ENCODE measurements around the gene GCA.

The GCA gene

DNA sequence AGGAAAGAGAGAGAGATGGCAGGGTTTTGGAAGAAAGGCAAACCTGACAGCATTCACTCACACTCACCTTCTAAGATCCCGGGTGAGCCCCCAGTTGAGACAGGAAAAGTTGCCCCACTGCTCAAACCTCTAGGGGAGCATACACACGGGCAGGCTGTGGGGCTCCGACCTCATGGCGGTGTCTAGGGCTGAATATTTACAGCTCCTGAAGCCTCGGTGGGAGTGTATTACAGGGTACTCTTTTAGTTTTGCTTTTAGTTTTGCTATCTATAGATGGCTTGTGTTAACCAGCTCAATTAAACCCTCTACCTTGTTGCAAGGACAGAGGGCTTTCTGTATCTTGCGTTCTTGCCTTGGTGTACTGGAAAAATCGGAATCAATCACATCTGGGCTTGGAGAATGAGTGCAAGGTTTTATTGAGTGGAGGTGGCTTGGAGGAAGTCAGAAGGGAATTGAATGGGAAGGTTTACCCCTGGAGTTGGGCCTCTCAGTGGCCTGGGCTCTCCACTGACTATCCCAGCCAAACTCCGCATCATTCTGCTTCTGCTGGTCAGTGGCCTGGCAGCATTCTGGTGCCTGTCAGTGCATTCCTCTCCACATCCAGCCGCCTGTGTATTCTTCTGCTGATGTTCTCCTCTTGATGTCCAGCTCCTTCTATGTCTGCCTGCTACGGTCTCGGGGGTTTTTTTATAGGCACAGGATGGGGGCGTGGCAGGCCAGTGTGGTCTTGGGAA, 15.3 kb upstream of the GCA start:
- DNase-seq (ENCODE audit: low spot score), result no peak

DNA sequence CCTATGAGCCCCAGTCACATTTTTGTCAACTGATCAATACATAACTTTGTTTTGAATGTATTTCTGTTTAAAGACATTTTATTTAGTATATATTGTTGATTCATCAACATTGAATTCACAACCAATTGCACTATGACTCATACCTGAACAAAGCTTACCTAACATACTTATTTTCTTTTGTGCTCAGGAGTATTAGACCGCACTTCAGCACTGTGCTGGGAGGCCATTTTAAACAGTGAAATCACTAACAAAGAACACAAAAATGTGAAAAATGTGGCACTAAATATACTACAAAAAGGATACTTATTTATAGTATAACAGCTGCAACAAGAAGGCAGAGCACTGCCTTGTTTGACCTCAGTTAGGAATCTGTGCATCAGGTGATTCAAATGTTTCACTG, 13.1 kb upstream of the GCA start:
- DNase-seq (ENCODE audit: low spot score), result no peak

DNA sequence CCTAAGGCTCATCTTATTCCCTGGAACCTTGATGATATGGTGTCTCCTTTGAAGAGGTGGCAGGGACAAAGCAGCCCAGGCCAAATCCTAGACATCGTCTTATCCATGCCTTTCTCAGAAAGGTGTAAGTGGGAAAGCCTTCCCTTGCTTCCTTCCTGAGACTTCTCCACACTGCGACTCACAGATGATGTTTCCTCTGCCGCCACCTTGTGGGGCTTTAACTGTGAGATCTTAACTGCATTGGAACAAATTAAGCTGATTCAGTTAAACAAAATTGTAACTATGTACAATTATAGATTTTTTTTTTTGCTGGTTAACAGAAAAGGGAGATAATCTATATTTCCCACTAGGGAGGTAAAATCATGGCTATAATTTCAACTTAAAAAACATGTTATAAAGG, 10.0 kb upstream of the GCA start:
- no peak for DNase-seq (ENCODE audit: low spot score)

DNA sequence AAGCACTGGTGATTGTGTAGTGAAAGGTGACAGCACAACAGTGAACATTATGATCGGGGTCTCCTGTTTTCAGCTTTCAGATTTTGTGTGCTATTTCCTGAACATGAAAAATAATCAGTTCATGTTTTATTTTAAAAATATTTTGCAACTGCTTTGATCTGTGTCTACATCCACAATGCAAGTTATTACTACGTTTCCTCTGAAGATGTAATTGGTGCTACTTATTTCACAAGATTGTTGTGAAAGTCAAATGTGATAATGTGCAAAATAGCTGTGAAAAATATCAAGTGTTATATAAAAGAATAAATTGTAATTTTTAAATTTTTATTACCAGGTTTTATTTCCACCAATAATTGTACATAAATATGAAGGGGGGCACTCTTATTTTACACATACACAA, 6.1 kb upstream of the GCA start:
- DNase-seq (ENCODE audit: low spot score), result no peak

DNA sequence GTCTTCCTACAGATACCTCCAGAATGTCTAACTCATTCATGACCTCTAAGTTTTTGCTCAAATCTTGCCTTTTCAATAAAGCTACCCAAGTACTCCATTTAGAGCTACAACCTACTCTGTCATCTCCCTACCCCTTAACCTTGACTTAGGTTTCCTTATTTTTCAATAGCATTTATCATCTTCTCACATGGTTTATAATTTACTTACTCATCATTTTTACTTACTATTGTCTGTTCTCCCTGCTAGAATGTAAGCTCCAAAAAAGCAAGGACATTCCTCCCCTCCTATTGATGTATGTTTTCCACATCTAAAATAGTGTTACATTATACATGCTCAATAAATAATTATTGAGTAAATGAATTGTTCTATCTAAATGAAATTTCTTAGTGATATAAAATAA, 3.1 kb upstream of the GCA start:
- DNase-seq (ENCODE audit: low spot score), result no peak

DNA sequence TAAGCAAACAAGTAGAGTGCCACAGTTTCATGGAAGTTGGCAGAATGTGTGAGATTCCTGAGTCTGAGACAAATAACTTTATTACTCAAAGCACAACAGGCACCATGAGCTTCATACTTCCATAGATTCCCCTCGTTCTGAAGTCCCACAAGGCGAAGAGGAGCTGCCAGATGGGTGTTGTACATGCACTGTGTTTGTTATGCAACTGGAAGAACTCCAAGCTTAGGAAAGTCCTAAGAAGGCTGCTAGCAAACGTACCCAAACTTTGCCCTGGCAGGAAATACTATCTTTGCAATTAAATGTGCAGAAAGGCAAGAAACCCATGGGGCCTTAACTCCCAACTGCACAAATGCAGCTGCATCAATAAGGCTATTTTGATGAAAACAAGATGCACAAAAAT, 1.6 kb upstream of the GCA start:
- no peak for DNase-seq (ENCODE audit: low spot score)

DNA sequence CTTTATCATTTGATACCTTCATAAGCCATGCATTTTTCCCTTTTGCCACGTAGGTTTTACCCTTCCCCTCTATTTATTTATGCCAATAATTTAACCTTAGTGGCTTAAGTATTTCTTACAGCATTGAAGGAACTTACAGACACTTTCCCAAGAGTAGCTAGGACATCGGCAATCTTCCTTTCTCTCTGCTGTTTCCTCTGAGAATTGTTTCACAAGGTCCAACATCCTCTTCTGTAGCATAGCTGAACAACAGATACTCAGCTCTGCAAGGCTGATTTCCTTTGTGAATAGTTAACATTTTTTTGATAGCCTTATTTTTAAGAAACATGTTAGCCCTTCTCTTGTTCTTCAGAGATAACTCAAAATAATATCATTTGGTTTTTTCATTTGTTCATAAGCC, 1.1 kb upstream of the GCA start:
- no peak for DNase-seq (ENCODE audit: low spot score)

DNA sequence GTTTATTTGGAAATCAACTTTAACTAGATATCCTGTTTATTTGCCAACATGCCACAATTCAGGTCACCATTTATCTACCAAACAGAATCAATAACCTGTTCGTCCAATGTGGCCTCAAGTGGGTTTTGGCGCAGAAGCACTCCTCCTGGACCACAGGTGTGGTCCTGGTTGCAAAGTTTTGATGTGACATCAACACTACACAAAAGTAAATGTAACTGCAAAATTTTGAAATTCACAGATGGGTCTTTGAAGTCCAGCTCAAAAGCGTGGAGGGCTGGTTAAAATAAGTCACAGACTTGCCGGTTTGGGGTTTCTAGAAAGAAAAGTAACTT, 474 bp upstream of the GCA start:
- DNase-seq (ENCODE audit: low spot score), result no peak

DNA sequence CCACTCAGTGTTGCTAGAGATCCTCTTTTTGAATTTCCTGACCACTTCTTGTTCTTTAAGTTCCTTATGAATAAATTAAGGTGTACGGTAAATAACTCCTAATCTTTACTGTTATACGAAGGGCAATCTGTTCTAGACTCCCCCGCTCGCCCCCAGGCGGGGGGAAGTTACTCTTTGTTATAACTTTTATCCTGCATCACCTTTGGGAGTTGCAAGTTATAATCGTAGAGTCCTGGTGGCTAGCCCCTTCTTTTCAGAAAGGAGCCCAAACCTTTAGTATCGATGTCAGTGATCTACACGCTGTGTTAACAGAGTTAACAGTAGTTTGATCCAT, 652 bp downstream of the GCA start:
- no peak for DNase-seq (ENCODE audit: low spot score)

DNA sequence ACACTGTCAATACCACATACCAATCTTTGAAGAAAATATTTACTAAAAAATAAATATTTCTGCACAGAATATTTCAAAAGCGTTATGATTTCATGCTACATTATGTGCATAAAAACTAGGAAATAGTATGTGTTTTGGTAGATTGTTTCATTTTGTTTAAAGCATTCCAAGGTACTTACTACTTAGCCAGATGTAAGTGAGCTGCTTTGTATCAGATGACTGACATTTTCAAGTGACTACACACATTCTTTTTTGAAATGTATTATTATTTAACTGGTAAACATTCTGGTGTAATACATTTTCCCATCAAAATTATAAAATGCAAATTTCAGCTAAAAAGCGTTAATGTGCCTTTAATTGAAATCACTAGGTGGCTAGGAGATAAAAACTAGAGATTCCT, 21.5 kb downstream of the GCA start:
- DNase-seq (ENCODE audit: low spot score), result peak; percentile 0

DNA sequence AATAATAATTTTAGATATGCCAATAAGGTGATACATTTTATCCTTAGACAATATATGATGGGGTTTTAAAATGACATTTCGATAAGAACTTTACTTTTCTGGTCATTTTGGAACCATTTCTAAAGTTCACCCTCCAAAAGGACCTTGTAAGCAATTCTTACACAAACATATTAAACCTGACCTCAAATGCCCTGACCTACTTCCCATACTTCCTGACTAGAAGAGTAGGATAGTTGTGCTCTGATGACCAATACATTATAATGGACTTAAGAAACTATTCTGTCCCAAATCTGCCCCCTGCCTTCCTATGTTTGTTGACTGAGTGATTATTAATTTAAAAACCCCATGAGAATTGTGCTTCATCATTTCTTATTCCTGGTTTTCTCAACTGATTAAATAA, 24.6 kb downstream of the GCA start:
- no peak for DNase-seq (ENCODE audit: low spot score)

DNA sequence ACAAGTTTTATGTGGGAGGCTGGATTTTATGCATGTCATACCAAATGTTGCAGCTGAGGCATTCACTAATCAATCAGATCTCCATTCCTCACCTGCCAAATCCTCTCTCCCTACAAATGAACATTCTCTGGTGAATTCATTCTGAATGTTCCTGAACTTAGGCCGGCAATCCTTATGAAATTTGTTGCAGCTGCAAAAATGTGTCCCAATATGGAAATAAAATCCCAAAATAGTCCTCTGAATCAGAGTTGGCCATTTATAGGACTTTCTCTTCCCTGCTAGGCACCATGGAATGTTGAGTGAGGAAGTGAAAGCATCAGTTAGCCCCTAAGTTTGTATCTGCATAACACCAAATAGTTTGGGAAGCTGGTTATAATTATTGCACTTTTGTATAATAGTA, 25.6 kb downstream of the GCA start:
- DNase-seq (ENCODE audit: low spot score), result peak; percentile 0

DNA sequence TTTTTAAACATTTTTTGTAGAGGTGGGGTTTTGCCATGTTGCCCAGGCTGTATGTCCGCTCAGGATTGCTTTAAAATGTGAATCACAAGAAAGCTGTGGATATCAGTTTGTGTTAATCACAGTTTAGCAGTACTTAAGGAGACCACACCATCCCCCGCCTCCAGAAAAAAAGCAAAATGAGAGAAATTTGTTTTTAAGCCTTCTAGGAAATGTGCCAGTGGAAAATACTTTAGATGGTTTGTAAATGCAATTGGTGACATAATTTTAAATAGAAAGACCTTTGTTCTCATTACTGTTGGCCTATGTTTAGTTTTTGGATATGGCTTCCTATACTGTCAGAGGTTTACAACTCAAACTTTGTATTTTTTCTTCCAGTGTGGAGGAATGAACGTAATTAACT, 27.0 kb downstream of the GCA start:
- no peak for DNase-seq (ENCODE audit: low spot score)

DNA sequence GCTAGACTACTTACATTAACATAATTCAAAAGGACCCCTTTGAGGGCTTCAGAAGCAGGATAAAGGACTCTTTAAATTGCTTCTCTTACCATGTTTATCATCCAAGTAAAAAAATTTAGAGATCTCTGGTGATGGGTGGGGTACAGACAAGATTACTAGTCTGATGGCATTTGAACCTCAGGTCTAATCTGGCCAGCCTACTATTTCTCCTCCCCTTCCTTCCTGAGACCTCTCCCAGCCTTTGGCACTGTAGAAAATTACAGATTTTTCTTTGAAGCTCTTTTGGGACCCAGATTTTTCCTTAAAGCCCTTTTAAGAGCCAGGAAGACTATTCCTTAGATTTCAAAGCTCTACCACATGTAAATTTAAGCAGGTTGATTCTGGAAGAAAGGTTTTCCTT, 28.9 kb downstream of the GCA start:
- DNase-seq (ENCODE audit: low spot score), result no peak

DNA sequence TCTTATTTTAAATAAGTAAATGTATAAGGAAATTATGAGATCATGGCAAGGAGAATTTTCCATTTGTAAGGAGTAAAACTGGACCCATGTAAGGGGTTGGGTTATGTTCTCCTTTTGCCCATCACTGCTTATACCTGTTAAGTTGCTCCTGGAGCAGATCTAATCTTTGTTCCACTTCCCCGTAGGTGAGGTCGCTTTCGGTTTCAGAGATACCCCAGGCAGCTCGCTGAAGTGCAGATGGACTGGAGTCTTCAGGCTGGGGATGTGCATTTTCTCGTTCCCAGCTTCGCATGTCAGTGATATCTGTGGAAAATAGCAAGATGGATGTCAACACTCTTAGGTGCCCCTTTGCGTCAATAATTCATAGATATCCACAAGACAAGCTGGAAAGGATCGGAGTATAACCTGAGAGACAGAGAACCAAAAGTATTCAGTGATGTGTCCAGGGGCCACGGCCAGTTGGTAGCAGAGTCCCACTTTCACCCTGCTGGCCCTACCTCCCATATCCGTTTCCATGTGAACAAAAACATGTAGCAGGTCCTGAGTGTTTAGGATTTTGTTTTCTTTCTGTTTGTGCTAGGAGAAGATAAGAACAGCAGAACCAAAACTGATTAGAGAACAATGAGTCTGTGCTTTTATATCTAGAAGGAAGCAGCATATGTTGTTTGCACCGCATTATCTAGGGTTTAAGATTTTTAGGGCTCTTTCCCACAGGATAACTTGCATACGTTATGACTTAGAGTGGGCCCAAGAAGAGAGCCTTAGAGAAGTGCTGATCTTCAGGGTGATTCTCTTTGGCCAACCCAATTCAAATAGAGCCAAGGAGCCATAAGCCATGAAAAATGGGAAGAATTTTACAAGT, 36.0 kb downstream of the GCA start:
- no peak for DNase-seq (ENCODE audit: low spot score)

DNA sequence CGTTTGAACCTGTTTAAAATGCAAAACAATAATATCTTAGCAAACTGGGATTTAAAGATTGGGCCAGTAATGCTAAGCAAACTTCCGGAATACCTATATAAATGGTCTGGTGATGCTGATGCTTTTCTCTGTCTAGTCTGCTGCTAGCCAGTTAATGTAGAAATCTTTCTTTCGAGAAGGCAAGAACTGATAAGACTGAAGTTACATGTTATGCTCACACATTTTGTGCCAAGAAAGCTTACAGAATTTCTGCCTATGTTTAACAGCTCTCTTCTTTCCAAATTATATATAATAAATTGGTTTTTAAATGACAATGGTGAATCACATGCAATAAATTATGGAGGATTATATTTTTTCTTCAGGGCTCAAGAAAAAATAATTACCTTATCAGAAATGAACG, 37.9 kb downstream of the GCA start:
- no peak for DNase-seq (ENCODE audit: low spot score)

DNA sequence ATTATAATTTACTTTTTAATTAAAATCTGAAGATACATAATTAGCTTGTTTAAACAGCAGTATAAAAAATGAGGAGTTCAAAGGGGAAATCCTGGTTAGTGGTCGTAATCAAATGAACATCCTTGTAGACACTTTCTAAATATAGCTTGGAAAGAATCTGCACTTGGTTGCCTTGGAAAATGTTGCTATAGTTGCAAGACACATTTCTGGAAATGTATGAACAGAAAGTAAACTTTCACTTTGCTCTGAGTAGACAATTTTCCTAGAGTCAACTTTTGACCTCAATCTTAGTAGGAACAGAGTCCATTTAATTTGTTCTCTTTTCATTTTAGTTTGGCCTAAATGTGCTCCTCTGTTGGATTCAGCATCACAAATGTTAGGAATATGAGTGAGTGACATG, 38.3 kb downstream of the GCA start:
- peak; percentile 1 for DNase-seq (ENCODE audit: low spot score)

DNA sequence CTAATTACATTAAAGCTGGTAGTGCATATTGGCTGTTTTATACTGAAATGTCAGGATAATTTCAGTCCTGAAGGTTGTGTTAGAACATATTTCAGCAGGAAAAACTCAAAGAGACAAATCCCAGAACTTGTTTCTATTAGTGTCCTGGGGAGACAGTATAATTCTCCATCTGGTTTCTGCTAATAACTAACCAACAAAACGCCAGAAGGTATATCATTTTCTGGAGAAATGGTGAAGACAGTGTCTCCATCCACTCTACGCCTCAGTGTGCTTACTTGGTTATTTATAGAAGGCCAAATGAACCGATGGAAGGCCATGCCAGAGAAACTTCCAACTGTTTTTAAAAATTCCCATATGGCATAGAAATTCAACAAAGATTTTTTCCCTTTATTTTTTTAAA, 41.6 kb downstream of the GCA start:
- no peak for DNase-seq (ENCODE audit: low spot score)

DNA sequence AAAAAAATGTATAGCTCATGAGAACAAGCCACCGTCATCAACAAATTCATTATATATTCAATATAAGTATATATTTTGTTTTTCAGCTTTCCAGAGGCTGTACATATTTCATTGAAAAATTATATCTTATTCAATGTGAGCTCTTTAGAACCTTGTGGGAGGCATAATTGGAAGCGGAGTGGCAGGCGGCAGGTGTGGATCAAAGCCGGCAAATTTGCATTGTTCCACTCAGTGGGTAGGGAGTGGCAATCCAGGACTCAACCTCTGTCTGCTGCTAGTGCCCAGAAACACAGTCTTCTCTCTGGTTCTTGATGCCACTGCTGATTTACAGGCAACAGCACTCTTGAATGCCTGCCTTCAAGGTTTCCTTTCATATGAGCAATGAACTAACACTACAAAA, 46.9 kb downstream of the GCA start:
- no peak for DNase-seq (ENCODE audit: low spot score)

DNA sequence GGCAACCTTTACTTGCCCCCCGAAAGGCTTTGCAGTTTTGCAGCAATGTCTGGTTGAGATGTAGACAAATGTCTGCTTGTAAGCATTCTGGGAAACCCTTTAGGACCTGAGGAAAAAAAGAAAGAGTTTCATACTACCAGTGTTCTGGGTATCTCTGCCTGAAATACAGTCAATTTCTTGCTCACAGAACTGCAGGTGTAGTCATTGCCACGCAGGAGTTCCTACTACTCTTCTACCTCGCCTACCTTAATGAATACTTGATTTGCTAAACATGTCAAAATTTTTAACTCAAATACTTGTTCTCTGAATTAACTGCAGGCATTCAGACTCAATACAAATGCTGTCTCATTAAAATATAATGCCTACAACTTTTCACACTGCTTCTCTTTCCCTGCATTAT, 56.4 kb downstream of the GCA start:
- DNase-seq (ENCODE audit: low spot score), result no peak

DNA sequence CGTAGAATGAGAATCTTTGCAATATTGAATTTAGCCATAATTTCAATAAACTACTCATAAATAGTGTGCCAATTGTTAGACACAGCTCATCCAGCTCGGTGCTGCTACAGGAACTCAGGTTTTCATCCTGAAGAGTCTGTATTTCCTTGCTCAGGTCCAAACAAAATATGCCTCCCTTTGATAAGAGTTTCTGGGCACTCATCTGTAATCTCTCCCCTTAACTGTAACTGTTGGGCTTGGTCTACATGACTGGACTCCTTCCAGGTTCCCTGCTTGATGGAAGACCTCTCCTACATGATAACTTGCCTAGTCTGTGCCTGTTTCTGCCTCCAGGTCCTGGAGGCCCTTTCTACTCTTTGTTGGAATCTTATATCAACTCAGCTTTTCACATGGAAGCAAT, 57.9 kb downstream of the GCA start:
- no peak for DNase-seq (ENCODE audit: low spot score)

DNA sequence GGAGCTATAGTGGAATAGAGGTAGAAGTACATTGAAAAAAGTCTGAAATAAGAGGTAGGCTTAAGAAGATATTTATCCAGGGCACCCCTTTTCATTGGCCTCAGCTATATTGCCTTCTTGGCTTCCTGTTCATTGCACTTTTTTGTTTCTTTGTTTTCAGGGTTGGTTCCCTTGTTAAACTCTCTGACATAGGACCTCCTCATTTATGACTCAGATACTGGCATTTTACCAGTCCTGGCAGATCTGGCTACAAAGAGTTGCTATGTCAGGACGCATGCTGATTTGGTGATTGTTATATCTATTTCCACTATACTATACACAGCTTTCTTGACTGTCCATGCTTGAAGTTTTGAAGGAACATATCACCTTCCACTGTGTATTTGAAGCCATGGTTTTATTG, 60.0 kb downstream of the GCA start:
- DNase-seq (ENCODE audit: low spot score), result no peak
